GM18517 (cell line): ENCODE results near the gene RSPH1.

Experiments
- ATAC-seq: cut with Tn5 transposase; IDR thresholded peaks from one replicate; pipeline ENCODE4 v1.9.1; 2021; ENCODE audit warnings: mild to moderate bottlenecking, moderate library complexity; ENCODE audit not compliant: unreplicated experiment

The RSPH1 gene

DNA sequence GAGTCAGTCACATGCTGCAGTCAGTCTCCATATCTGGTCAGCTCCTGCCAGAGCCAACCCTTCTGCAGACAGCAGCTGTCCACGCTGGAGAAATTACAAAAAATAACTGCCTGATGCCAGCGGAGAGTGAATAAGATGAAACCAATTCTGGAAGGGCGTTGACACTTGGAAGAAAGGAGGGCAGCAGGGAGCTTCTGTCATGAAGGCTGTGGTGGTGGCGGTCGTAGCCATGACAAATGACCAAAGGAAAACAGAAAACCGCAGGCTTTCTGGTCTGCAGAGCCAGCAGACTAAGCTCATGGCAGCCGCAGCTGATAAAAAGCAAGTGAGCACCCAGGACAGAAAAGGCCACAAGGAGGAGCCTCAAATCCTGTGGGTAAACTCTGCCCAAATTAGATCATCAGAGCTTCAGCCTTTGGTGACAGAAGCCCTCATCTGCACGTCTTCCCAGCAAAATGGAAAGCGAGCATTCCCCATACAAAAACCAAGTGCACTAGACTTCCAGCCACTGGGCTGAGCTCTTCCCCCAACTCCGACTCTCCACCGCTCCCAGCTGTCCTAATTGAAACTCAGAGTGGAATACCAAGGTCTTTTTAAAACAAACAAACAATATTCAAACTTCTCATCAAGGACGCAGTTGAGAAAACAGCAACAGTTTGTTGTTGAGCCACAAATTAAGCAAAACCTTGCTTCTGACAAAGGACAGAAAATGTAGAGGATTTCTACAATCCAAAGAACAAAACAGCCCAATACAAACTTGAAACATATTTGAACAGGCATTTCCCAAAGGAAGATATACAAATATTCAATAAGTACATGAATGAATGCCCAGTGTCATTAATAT is 28.7 kb downstream of the RSPH1 start:
- ATAC-seq = no peak

DNA sequence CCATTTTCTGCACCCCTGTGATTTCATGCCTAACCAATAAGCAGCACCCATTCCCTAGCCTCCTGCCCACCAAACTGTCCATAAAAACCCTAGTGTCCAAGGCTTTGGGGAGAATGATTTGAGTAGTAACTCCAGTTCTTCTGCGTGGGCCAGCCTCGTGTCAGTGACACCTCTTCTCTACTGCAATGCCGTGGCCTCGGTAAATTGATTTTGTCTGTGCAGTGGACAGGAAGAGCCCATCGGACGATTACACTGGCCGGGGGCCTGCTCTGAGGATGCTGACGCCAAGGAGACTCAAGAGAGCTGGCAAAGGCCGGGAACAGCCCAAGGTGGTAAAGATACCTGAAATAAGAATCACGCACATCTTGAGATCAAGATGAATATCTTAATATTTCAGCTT is 29.3 kb downstream of the RSPH1 start:
- ATAC-seq = no peak

GRCh38 chr21:42465803-42466127 is 30.3 kb downstream of the RSPH1 start:
- ATAC-seq = no peak

GRCh38 chr21:42465008-42465802 is 30.8 kb downstream of the RSPH1 start:
- peak; percentile 33 for ATAC-seq

- ATAC-seq = no peak
These were observed 32.0 kb downstream of the RSPH1 start for GRCh38 chr21:42463861-42464515.

DNA sequence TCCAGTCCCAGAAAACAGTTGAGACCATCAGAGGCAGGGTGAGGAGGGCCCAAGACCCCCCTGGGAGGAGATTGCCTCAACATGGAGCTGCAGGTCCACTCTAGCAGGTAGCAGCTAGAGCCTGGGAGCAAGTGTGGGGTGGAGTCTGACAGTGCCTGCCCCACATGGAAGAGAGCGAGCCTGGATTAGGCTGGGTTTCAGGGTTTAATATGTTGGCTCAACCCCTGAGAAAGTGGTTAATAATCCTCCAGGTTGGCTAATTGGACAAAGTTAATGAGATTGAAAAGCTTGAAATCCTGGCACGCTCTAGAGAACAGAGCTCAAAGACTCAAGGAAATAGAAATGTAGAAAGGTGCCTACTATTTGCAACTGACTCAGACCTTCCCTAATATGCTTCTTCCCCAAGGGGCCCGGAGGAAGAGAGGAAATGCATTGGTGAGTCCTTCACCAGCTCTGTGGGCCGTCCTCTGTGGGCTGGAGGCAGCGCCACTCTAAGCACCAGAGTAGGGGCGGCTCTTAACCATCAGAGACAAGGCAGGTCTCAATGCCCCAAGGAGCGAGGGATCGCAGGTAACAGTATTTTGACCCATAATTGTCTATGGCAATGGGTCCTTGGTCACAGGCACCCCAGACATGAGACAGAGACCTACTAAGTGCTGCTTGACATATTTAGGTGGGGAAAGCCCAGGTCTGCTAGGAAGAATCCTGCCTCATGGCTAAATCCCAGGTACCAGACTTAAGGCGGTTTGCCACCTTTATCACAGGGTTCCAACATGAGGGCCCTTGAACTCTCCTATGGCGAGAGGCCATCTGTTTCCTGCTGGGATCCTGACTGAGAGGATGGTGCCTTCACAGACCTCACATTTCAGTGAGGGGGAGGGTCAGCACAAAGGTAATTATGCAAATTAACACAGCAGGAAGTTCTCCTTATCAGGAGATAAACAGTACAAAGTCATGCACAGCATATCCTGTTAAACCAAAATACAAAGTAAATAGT is 33.8 kb downstream of the RSPH1 start:
- no peak for ATAC-seq

DNA sequence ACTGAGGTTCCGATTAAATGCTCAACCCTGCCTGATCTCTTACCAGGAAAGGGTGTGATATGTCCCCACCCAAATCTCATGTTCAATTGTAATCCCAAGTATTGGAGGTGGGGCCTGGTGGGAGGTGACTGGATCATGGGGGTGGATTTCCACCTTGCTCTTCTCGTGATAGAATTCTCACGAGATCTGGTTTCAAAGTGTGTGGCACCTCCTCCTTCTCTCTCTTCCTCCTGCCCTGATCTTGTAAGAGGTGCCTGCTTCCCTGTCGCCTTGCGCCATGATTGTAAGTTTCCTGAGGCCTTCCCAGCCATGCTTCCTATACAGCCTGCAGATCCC is 34.9 kb downstream of the RSPH1 start:
- no peak for ATAC-seq

DNA sequence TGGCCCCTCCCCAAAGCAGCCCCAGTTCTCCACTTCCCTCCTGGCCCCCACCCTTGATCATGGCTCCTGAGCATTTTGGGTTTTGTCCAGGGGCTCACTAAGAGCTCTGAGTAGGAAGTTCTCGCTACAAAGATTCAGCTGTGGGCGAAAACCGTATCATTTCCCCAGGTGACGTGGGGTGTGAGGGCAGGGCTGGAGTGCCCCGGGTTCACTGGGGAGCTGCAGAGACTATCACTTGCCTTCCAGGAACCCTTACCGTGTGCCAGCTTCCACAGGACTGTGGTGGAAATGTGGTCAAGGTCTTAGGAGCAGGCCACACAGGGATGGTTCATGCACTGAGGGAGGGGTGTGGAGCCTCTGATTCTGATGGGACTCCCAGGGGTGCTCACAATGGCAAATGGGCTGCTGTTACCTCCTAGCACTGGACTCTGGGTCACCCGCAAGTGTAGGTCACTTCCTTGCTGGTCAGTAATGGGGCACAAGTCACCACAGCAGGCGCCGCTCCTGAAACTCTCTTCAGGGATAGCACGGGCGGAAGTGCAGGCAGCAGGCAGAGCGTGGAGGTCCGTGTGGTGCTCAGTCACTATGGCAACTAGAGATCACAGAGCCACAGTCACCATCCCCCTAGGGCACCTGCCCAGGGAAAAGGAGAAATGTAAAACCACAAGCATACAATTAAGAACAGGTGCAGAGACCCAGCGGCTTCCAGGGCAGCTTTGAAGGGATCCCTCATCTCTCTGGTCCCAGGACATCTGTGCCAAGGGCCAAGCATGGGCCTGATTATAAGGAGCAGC is 35.4 kb downstream of the RSPH1 start:
- peak; percentile 60 for ATAC-seq

DNA sequence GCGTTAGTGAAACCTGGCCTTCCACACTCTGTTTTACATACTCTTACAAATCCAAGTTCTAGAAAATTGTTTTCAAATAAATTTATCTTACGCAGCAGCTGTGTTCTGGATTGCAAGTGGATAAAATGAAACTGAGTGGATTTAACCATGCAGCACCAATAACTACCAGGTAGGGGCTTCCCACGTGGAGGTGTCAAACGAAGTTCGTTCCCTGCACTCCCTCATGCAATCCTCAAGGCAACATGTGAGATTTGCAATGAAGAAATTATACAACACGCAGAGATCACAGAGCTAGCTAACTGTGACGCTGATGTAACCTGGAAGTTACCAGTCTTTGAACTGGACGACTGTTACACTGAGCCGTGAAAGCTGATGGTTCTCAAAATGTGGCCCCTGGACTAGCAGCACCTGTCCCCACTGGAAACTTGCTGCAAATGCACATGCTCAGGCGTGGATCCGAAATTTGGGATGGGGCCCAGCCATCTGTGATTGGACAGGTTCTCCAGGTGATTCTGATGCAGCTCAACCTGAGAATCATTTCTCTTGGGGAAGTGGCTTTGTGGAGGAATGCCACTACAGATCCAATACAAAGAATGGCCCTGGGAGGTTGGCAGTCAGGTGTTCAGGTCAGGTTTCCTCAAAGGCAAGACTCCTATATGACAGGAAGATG is 36.3 kb downstream of the RSPH1 start:
- ATAC-seq = no peak

DNA sequence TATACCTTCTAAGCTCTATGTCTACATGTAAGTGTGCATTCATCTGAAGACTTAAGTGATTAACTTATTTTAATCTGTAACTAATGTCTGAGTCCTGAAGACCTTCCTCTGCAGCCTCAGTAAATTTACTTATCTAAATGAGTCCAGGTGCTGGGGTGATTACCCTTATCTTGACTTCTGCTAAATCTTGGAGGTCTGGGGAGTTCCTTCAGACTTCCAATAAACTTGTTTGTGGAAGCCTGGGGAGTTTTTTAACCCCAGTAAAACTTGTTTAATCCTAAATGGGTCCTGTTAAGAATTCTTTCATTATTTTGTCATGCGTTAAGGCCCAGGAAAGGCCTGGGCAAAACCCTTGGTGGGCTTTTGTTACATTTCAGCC is 37.0 kb downstream of the RSPH1 start:
- ATAC-seq = no peak

DNA sequence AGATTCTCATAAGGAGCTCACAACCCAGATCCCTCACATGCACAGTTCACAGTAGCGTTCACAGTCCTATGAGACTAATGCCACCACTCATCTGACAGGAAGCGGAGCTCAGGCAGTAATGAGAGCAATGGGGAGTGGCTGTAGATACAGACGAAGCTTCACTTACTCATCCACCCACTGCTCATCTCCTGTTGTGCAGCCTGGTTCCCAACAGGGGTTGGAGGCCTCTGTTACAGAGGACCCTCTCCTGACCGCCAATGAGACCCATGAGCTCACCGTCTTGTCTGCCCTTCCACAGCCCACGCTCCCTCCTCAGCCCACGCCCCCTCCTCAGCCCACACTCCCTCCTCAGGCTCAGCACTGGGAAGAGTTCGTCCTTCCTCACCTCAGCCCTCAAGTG is 39.6 kb downstream of the RSPH1 start:
- ATAC-seq = no peak

DNA sequence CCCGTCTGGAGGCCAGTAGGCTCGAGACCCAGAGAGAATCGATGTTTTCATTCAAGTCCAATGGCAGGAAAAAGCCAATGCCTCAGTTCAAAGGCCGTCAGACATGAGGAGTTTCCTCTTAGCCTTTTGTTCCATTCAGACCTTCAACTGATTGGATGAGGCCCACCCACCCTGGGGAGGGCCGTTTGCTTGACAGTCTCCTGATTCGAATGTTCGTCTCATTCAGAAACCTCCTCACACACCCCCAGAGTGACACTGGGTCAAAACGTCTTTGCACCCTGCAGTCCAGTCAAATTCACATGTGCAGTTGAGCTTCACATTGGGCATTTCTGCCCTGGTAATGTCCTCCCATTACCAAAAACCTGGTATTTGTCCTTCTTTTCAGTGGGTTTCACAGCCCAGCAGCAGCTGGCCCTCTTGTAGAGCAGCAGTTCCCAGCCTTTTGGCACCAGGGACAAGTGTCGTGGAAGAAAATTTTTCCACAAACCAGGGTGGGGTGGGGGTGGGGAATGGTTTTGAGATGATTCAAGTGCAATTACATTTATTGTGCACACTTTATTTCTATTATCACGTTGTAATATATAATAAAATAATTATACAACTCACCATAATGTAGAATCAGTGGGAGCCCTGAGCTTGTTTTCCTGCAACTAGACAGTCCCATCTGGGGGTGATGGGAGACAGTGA is 40.1 kb downstream of the RSPH1 start:
- ATAC-seq = no peak

GRCh38 chr21:42455196-42455595 is 40.8 kb downstream of the RSPH1 start:
- ATAC-seq = no peak

DNA sequence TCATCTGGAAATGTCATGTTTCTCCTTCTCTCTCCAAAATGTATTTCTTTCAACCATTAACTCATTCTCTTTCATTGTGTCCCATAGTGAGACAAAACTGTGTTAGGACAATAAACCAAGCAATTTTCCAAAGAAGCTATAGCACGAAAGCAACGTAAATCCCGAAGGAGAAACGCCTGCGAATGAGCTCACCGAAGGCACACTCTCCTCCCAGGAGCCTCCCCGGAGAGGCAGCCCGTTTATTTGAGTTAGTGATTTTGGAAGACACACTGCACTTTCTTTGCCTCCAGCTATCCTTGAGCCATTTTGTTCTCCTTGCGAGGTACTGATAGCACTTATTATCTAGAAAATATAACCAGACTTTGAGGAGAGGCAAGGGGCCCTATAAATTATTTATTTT is 41.2 kb downstream of the RSPH1 start:
- ATAC-seq = no peak

- no peak for ATAC-seq
These were observed 41.9 kb downstream of the RSPH1 start for GRCh38 chr21:42453986-42454570.

GRCh38 chr21:42453224-42453985 is 42.6 kb downstream of the RSPH1 start:
- no peak for ATAC-seq

GRCh38 chr21:42452401-42453223 is 43.4 kb downstream of the RSPH1 start:
- ATAC-seq = no peak
